ENCODE measurements around the gene TMEM223.
"Not testable (repeated sequence)": the region's sequence is repeated elsewhere in the genome, so short reads cannot be mapped to it uniquely, and the experiment has no call there.

- TF ChIP-seq POLR2A (IDR thresholded peaks at IDR 0.05; ENCODE audit: low read depth); CTCF (IDR thresholded peaks at IDR 0.05); EP300 (IDR thresholded peaks at IDR 0.05): not testable (repeated sequence)
Measured at GRCh38 chr11:62749931-62750330, 41.9 kb downstream of the TMEM223 start.
